Peyer's patch (tissue), 4 donors: ENCODE results near the gene PARVA.

Experiments
- CTCF ChIP-seq, 6 experiments: fragments of 450-650 bp in 4 of 6; fragments of 200-600 bp in 2 of 6; sonication (generic) in 1 of 6; IDR thresholded peaks; one replicate each; pipeline ENCODE4 v1.5.1; 2017 to 2019; ENCODE audit warnings: antibody characterized with exemption in 6 of 6, mild to moderate bottlenecking in 3 of 6, moderate library complexity in 1 of 6
- POLR2A ChIP-seq, 2 donors: fragments of 450-650 bp; IDR thresholded peaks; one replicate each; pipeline ENCODE4 v1.5.1; 2017; ENCODE audit warnings: antibody characterized with exemption in 2 of 2, mild to moderate bottlenecking in 2 of 2, moderate library complexity in 2 of 2

DNA sequence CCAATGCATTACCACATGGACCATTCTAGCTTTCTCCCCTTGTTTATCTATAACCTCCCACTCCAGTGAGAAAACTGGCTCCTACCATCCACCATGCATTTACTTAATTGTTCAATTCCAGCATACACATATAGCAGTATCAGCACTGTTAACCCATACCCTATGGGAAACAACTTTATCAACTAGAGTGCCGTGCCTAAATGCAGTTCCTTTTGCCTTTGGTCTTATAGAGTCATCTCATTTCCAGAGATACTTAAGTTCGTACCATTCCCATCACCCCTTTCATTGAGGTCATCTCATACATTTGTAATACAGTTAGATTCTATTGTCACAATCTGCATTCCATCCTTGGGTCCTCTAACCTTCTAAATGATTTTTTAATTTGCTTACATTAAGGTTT lies 86.9 kb downstream of the PARVA start:
- TF ChIP-seq CTCF (IDR thresholded peaks at IDR 0.05) (no peak), POLR2A (IDR thresholded peaks at IDR 0.05) (no peak)
